Activated B cell treated with CpG ODN at 0.5 μM for 24 hours (primary cell): ENCODE results near the gene KCNK13. TPM values are rescaled to one million over a fixed set of nuclear protein-coding genes. Genes with fewer than 3 reads are reported as not detected.
A peak's percentile ranks its signal among the peaks of the same experiment; 100 is the strongest.
"Not testable (repeated sequence)": the region's sequence is repeated elsewhere in the genome, so short reads cannot be mapped to it uniquely, and the experiment has no call there.

Experiments used
- ATAC-seq: fragments of 200-7000 bp; cut with Tn5 transposase; one replicate; pipeline ENCODE4 v1.10.0; 2021; ENCODE audit warnings: low read depth, mild to moderate bottlenecking, moderate library complexity
- CTCF ChIA-PET: fragments of 350-600 bp; sonication (Branson Sonifier 250); formaldehyde crosslinking; loops from one replicate; lab custom pipeline; 2021; ENCODE audit warnings: antibody characterized with exemption; lab: Charles Lee
- POLR2A ChIA-PET: fragments of 350-600 bp; sonication (Branson Sonifier 250); formaldehyde crosslinking; loops from one replicate; lab custom pipeline; 2021; ENCODE audit warnings: antibody characterized with exemption; lab: Charles Lee
- DNase-seq: peaks from one replicate; pipeline ENCODE4 v3.0.0; 2022
- H3K27ac Mint-ChIP-seq: one replicate; pipeline ENCODE4 v1.8.0; 2020; ENCODE audit warnings: mixed read lengths
- H3K27me3 Mint-ChIP-seq: one replicate; pipeline ENCODE4 v1.8.0; 2021; ENCODE audit warnings: mixed read lengths
- H3K36me3 Mint-ChIP-seq: one replicate; pipeline ENCODE4 v1.8.0; 2021; ENCODE audit warnings: low read depth, mixed read lengths
- H3K4me1 Mint-ChIP-seq: one replicate; pipeline ENCODE4 v1.8.0; 2021; ENCODE audit warnings: mixed read lengths
- H3K4me3 Mint-ChIP-seq: one replicate; pipeline ENCODE4 v1.8.0; 2020; ENCODE audit warnings: mild to moderate bottlenecking, mixed read lengths
- H3K9me3 Mint-ChIP-seq: one replicate; pipeline ENCODE4 v1.8.0; 2020; ENCODE audit warnings: mixed read lengths
- intact Hi-C: fragments of 100-400 bp; cut with micrococcal nuclease; formaldehyde crosslinking; loops from one replicate; pipeline ENCODE4 v1.15.1; 2024
- total RNA-seq: library from RNA; stranded (reverse); gene quantifications from 2 replicates; pipeline ENCODE4 v1.2.3, GENCODE V29; 2022
- TF ChIP-seq, protein P1 (sequence below): fragments of 200-600 bp; IDR thresholded peaks from one replicate; pipeline ENCODE4 v1.8.0; 2022; ENCODE audit warnings: antibody characterized with exemption, mild to moderate bottlenecking

The KCNK13 gene
- not detected in 2 replicates for total RNA-seq

DNA sequence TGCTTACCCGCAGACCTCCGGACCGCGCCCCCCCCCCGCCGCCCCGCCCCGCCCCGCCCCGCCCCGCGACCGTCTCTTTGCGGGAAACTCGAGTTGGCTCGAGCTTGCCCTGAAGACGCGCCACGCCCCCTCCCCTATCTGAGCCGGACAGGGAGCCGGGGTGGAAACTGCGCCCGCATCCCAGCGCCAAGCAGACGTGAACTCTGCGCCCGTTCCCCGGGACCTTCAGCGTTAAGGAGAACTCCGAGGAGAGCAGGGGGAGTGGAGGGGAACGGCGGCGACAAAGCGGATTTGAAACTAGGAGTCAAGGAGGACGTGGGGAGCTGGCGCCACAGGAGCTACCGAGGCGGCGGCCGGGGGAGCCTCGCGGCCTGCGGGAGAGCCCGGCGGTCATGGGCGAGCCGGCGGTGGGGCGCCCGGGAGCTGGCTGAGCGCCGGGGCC lies at the start of gene KCNK13:
Gene KCNK13 (plus strand): TSS at position 310 of the 442 bp plus-strand sequence. CDS start 212 bp downstream, outside the sequence.
- intact Hi-C loops, result loop anchor here (10.0 kb wide), 1 partner anchor 193 kb away; the partner anchor contains the start of gene PSMC1

DNA sequence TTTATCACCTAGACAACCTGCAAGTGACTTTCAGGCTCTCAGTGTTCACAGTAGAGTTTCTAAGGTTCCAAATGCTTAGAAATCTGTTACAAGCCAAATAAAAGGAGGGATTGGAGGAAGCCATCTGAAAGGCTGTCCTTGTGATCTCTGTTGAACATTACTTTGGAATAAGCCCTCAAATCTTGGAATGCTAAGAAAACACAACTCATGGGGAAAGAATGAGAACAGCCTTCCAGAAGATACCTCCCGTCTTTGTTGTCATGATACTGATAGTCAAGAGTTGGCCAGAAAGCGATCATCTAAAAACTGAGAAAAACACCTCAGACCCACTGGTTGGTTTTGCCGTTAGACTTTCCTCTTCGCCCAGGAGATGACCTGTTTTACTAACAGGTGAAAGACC lies 44.4 kb upstream of the KCNK13 start:
- CTCF ChIA-PET, result no interaction called here
- POLR2A ChIA-PET, result no interaction called here
- H3K27me3 Mint-ChIP-seq, result no peaks in the 10 kb centered on the region
- H3K36me3 Mint-ChIP-seq, result peaks cover 82% of the 10 kb centered on the region
- no peak overlapping the region for H3K4me3 Mint-ChIP-seq
- H3K9me3 Mint-ChIP-seq, result no peaks in the 10 kb centered on the region
- ATAC-seq (no peak), DNase-seq (no peak)
- H3K4me1 Mint-ChIP-seq, result no peaks in the 10 kb centered on the region
- TF ChIP-seq, protein P1, sequence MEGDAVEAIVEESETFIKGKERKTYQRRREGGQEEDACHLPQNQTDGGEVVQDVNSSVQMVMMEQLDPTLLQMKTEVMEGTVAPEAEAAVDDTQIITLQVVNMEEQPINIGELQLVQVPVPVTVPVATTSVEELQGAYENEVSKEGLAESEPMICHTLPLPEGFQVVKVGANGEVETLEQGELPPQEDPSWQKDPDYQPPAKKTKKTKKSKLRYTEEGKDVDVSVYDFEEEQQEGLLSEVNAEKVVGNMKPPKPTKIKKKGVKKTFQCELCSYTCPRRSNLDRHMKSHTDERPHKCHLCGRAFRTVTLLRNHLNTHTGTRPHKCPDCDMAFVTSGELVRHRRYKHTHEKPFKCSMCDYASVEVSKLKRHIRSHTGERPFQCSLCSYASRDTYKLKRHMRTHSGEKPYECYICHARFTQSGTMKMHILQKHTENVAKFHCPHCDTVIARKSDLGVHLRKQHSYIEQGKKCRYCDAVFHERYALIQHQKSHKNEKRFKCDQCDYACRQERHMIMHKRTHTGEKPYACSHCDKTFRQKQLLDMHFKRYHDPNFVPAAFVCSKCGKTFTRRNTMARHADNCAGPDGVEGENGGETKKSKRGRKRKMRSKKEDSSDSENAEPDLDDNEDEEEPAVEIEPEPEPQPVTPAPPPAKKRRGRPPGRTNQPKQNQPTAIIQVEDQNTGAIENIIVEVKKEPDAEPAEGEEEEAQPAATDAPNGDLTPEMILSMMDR, result no peak
- H3K27ac Mint-ChIP-seq, result no peak overlapping the region
- intact Hi-C loops, result no loop called here

More for the DNA sequence above, at the start of gene KCNK13:
- POLR2A ChIA-PET, result no interaction called here
- Mint-ChIP-seq H3K36me3 (no peaks in the 10 kb centered on the region), H3K27me3 (peaks cover 57% of the 10 kb centered on the region), H3K4me1 (peaks cover 36% of the 10 kb centered on the region), H3K9me3 (peaks cover 5% of the 10 kb centered on the region), H3K4me3 (peak within 1 kb of the TSS; percentile 82), H3K27ac (no peak within 1 kb of the TSS)
- CTCF ChIA-PET, result no interaction called here
- TF ChIP-seq, protein P1, result no peak
- DNase-seq (no peak), ATAC-seq (no peak)

DNA sequence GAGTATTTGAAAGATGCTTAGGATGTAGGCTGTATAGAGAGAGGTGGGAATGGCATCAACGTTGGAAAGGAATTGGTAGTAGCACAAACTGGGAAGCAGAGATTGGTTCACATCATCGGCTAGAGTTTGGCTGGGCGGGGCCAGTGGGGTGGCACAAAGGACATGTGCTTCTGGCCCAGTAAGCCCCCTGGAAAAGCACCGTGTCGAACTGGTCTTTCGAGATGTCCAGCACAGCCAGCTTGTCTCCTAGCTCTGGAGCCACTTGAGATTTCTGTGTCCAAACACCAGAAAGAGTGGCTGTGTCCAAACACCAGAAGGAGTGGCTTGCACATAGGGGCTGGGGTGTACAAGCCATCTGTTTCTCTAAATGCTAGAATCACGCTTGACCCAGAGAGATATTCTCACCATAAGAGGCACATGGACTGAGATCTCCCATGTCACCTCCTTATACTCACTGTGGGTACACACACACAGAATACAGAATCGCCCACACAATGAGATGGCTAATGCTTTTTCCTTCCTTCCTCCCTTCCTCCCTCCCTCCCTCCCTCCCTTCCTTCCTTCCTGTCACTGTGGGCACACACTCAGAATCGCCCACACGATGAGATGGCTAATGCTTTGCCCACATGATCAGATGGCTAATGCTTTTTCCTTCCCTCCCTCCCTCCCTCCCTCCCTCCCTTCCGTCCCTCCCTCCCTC lies 41.8 kb upstream of the KCNK13 start:
- no peaks in the 10 kb centered on the region for H3K4me1 Mint-ChIP-seq
- TF ChIP-seq, protein P1, result no peak
- H3K27ac Mint-ChIP-seq, result no peak overlapping the region

DNA sequence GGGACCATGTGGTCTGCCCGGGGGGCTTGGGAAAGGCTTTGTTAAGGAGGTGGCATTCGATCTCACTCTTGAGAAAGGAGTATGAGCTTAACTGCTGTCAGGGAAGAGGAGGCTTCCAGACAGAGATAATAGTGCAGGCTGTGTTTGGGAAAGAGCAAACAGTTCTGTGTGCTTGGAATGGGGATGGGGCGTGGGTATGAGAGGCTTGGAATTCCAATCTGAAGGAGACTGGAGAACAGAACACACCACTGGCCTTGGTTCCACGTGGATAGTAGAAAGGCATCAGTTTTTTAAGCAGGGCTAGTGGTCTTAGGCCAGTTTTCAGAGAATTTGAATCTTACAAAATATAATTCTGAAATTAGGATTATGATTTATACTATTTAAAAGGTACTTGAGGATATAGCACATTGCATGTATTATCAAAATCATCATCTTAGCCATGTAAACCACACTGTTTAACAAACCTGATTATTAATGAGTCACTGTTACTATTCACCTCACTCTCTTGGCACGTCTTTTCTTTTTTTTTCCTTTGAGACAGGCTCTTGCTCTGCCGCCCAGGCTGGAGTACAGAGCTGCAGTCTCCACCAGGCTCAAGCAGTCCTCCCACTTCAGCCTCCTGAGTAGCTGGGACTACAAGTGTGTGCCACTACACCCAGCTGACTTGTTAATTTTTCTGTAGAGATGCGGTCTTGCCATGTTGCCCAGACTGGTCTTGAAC lies 38.5 kb upstream of the KCNK13 start:
- Mint-ChIP-seq H3K9me3 (peaks cover 4% of the 10 kb centered on the region), H3K27me3 (no peaks in the 10 kb centered on the region), H3K4me1 (no peaks in the 10 kb centered on the region), H3K4me3 (no peak overlapping the region), H3K36me3 (peaks cover 77% of the 10 kb centered on the region), H3K27ac (no peak overlapping the region)
- TF ChIP-seq, protein P1, result no peak
- ATAC-seq, result no peak
- CTCF ChIA-PET, result no interaction called here
- POLR2A ChIA-PET, result no interaction called here
- no peak for DNase-seq
- intact Hi-C loops, result no loop called here

More for the DNA sequence above, 41.8 kb upstream of the KCNK13 start:
- Mint-ChIP-seq H3K9me3 (no peaks in the 10 kb centered on the region), H3K4me3 (no peak overlapping the region), H3K36me3 (peaks cover 81% of the 10 kb centered on the region), H3K27me3 (no peaks in the 10 kb centered on the region)
- intact Hi-C loops, result no loop called here
- ATAC-seq (no peak), DNase-seq (no peak)
- POLR2A ChIA-PET, result no interaction called here
- CTCF ChIA-PET, result no interaction called here

DNA sequence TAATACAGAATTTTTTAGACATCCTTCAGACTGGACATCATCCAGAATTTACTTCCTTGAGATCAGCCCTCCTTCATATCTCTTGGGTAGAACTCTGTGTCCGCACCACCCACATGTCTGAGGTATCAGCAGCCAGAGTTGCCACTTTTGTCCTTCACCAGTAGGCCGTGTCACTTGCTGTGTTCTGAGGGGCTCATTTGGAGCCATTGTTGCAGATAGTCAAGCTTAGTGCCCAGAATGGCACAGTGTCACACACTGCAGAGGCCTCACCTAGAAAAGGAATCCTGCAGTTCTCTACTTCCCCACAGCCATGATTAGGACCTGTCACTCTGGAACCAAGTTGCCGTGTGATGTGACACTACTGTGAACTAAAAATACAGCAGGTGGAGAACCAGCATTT lies 36.9 kb upstream of the KCNK13 start:
- TF ChIP-seq, protein P1, result no peak
- Mint-ChIP-seq H3K36me3 (peaks cover 72% of the 10 kb centered on the region), H3K27me3 (no peaks in the 10 kb centered on the region)

DNA sequence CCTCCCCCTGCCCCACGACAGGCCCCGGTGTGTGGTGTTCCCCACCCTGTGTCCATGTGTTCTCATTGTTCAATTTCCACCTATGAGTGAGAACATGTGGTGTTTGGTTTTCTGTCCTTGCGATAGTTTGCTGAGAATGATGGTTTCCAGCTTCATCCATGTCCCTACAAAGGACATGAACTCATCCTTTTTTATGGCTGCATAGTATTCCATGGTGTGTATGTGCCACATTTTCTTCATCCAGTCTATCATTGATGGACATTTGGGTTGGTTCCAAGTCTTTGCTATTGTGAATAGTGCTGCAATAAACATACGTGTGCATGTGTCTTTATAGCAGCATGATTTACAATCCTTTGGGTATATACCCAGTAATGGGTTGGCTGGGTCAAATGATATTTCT lies 35.2 kb upstream of the KCNK13 start:
- DNase-seq, H3K27ac Mint-ChIP-seq, CTCF ChIA-PET, H3K9me3 Mint-ChIP-seq, H3K4me1 Mint-ChIP-seq, H3K27me3 Mint-ChIP-seq, H3K4me3 Mint-ChIP-seq, intact Hi-C loops, POLR2A ChIA-PET, ATAC-seq: not testable (repeated sequence)
- H3K36me3 Mint-ChIP-seq, result peaks cover 69% of the 10 kb centered on the region

More for the DNA sequence above, 36.9 kb upstream of the KCNK13 start:
- H3K4me1 Mint-ChIP-seq, result no peaks in the 10 kb centered on the region
- peaks cover 4% of the 10 kb centered on the region for H3K9me3 Mint-ChIP-seq
- DNase-seq (no peak), ATAC-seq (no peak)
- POLR2A ChIA-PET, result no interaction called here
- H3K4me3 Mint-ChIP-seq, result no peak overlapping the region
- no peak overlapping the region for H3K27ac Mint-ChIP-seq
- CTCF ChIA-PET, result no interaction called here
- intact Hi-C loops, result no loop called here
